Adrenal gland (tissue), 12 donors: Measurements from ENCODE around the gene BCAS2. TPM values are rescaled to one million over a fixed set of nuclear protein-coding genes. Genes with fewer than 3 reads are reported as not detected.

Experiments
- DNase-seq, 7 donors: peaks; one replicate each; pipeline ENCODE4 v3.0.0-alpha.2; 2019 to 2020
- H3K27ac ChIP-seq, 5 donors: fragments of 200-600 bp; sonication (generic) in 4 of 5; 1 replicate in 3 of 5; 2 replicates in 2 of 5; pipeline versions ENCODE4 v1.5.1 to v1.8.0; 2016 to 2020; ENCODE audit warnings: mild to moderate bottlenecking in 1 of 5
- H3K27me3 ChIP-seq: fragments of 200-600 bp; 2 replicates; pipeline ENCODE4 v1.8.0; 2021
- H3K36me3 ChIP-seq, 2 donors: fragments of 200-600 bp; replicated peaks in 1 of 2; 1 replicate in 1 of 2; 2 replicates in 1 of 2; pipeline versions ENCODE4 v1.5.1 to v1.8.0; 2018 to 2022
- H3K4me1 ChIP-seq, 2 donors: fragments of 200-600 bp; replicated peaks in 1 of 2; 1 replicate in 1 of 2; 2 replicates in 1 of 2; pipeline versions ENCODE4 v1.5.1 to v1.8.0; 2018 to 2021
- H3K4me3 ChIP-seq, 4 donors: fragments of 200-600 bp; sonication (generic) in 3 of 4; one replicate each; pipeline ENCODE4 v1.5.1; 2016 to 2018
- H3K9me3 ChIP-seq, 3 donors: fragments of 200-600 bp; sonication (generic) in 1 of 3; replicated peaks in 1 of 3; 1 replicate in 2 of 3; 2 replicates in 1 of 3; pipeline versions ENCODE4 v1.5.1 to v1.8.0; 2016 to 2021
- POLR2A ChIP-seq, 2 donors: fragments of 450-650 bp; IDR thresholded peaks; one replicate each; pipeline ENCODE4 v1.6.1; 2017; ENCODE audit warnings: antibody characterized with exemption in 2 of 2, mild to moderate bottlenecking in 2 of 2, moderate library complexity in 1 of 2
- WGBS, 4 donors: extraction: QIAGEN DNeasy Blood & Tissue Kit in 2 of 4; methylation state at CpG; one replicate each; pipeline versions ENCODE4 v1.1.5 to v1.1.7; 2013 to 2017; 5-methylcytosine and 5-hydroxymethylcytosine counted together
- intact Hi-C, 2 donors: fragments of 100-400 bp; cut with DNase I; formaldehyde crosslinking; loops; one replicate each; pipeline versions ENCODE4 v1.14.1 to v1.15.0; 2022 to 2023
- polyA plus RNA-seq, 3 donors: library from polyadenylated mRNA; stranded (reverse); fragments of 200-250 nt in 2 of 3; fragments of 350-450 nt in 1 of 3; fragmentation: Illumina TruSeq in 1 of 3; extraction: RNeasy Lipid Tissue Mini Kit (QIAGEN cat#74804) in 1 of 3; gene quantifications; one replicate each; pipeline ENCODE4 v1.2.3, GENCODE V29; 2013 to 2014
- total RNA-seq, 9 donors: library from RNA; depleted of rRNA in 4 of 9; stranded (reverse); fragments of >200 nt in 4 of 9; fragments of 120-200 nt in 1 of 9; fragmentation: NEBNext Ultra II Directional in 1 of 9; extraction: Animal tissue kit (Norgen Biotek cat#: 25700) in 1 of 9; gene quantifications; one replicate each; pipeline versions ENCODE4 v1.1.0 to v1.2.4, GENCODE V29; 2013 to 2023
- TF ChIP-seq, protein P1 (sequence below), 6 experiments: fragments of 450-650 bp in 4 of 6; fragments of 200-600 bp in 2 of 6; sonication (generic) in 1 of 6; IDR thresholded peaks; 1 replicate in 5 of 6; 2 replicates in 1 of 6; pipeline versions ENCODE4 v1.5.1 to v1.8.0; 2016 to 2021; ENCODE audit warnings: antibody characterized with exemption in 6 of 6, mild to moderate bottlenecking in 2 of 6, moderate library complexity in 1 of 6
- donor health status: healthy with polysubstance abuse.
- donor health status: Bipolar disorder and iron deficiency.
- donor health status: DM: yes; HTN: yes; CAD: no.
- donor health status: DM: no; HTN: no; CAD: no.
- donor health status: DM: no; HTN: no; CAD: no.
- donor health status: DM: yes; HTN: yes; CAD: no.

BCAS2 gene
- total and polyA plus RNA-seq, 12 donors, result 15.5 to 83.5 (median 34.2) TPM

DNA sequence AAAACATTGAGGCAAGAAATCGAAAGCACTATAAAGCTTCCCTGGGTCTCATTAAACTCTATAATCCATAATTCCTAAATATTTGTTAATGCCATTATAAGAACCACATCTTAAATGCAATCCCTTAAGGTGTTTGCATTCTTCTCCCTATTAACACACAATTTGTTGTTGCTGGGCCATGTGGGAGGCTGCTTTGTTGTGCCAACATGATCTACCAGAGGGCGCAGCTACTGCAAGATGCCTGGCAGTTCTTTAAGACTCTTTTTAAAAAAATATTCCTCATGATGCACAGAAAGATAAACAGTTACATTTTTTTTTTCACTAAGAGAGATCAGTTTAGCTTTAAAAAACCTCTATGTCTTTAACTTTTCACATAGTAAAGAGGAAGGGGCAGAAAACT, 39.0 kb upstream of the BCAS2 start:
- no peak for TF ChIP-seq POLR2A (IDR thresholded peaks at IDR 0.05)
- TF ChIP-seq, protein P1, sequence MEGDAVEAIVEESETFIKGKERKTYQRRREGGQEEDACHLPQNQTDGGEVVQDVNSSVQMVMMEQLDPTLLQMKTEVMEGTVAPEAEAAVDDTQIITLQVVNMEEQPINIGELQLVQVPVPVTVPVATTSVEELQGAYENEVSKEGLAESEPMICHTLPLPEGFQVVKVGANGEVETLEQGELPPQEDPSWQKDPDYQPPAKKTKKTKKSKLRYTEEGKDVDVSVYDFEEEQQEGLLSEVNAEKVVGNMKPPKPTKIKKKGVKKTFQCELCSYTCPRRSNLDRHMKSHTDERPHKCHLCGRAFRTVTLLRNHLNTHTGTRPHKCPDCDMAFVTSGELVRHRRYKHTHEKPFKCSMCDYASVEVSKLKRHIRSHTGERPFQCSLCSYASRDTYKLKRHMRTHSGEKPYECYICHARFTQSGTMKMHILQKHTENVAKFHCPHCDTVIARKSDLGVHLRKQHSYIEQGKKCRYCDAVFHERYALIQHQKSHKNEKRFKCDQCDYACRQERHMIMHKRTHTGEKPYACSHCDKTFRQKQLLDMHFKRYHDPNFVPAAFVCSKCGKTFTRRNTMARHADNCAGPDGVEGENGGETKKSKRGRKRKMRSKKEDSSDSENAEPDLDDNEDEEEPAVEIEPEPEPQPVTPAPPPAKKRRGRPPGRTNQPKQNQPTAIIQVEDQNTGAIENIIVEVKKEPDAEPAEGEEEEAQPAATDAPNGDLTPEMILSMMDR (IDR thresholded peaks at IDR 0.05), result no peak
- no peak overlapping the region for H3K27ac ChIP-seq
- H3K4me1 ChIP-seq, result no peaks in the 10 kb centered on the region
- intact Hi-C loops, result no loop called here
- H3K27me3 ChIP-seq, result no peaks in the 10 kb centered on the region
- H3K9me3 ChIP-seq, result no peaks in the 10 kb centered on the region
- no peak for DNase-seq
- no peaks in the 10 kb centered on the region for H3K36me3 ChIP-seq
- H3K4me3 ChIP-seq, result no peak overlapping the region
- WGBS, 4 donors, result 91 to 96% (median 94%) methylated on average over 2 of the region's 2 CpGs

DNA sequence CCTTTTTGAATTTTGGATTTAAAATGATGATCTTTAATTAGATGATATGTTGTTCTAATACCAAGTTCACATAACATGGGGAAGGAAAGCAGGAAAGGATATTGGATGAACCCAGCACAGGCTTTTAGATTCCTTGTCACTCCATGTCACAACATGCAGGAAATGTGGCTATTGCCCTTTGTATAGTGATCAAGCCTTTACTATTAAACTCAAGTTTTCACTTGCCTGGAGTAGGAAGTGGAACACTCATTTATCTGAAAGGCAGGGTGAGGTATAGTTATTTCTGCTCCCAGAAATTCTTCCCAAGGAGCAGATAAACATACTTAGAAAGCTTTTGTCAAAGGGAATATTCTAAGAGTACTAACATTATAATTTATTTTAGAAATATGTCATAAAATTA, 37.2 kb upstream of the BCAS2 start:
- intact Hi-C loops, result no loop called here
- Histone ChIP-seq H3K9me3 (no peaks in the 10 kb centered on the region), H3K27ac (no peak overlapping the region), H3K4me1 (no peaks in the 10 kb centered on the region), H3K27me3 (no peaks in the 10 kb centered on the region), H3K36me3 (no peaks in the 10 kb centered on the region), H3K4me3 (no peak overlapping the region)
- DNase-seq, result no peak
- TF ChIP-seq, protein P1 (IDR thresholded peaks at IDR 0.05), result no peak
- TF ChIP-seq POLR2A (IDR thresholded peaks at IDR 0.05), result no peak

DNA sequence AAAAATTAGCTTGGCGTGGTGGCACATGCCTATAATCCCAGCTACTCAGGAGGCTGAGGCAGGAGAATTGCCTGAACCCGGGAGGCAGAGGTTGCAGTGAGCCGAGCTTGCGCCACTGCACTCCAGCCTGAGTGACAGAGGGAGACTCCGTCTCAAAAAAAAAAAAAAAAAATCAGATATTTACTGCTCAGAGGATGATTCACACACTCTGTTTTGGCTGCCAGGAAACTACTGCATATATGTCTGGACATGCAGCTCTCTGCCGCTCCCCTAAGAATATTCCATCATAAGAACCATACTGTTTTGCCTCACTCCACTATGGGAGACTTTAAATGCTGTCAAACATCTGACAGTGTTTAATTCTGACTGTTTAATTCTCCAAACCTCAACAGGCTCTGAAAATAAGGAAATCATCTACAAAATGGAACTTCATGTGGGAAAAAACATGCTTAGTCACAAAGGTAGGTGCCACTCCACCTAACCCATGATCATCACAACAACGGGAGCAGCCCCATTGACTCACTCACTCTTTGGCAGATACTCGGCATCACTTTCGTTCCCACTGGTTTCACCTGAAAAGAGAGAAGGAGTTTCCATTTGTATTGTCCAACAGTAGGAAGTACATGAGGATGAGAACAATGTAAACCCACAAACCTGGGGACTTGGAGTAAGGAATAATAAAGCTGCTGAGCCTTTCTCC, 29.3 kb upstream of the BCAS2 start:
- WGBS, 4 donors, result 89 to 95% (median 91%) methylated on average over 9 of the region's 9 CpGs
- Histone ChIP-seq H3K4me3 (no peak overlapping the region), H3K9me3 (no peaks in the 10 kb centered on the region), H3K27me3 (no peaks in the 10 kb centered on the region), H3K36me3 (no peaks in the 10 kb centered on the region), H3K27ac (no peak overlapping the region), H3K4me1 (no peaks in the 10 kb centered on the region)
- intact Hi-C loops, result no loop called here
- no peak for DNase-seq
- no peak for TF ChIP-seq POLR2A (IDR thresholded peaks at IDR 0.05)
- TF ChIP-seq, protein P1 (IDR thresholded peaks at IDR 0.05), result no peak

DNA sequence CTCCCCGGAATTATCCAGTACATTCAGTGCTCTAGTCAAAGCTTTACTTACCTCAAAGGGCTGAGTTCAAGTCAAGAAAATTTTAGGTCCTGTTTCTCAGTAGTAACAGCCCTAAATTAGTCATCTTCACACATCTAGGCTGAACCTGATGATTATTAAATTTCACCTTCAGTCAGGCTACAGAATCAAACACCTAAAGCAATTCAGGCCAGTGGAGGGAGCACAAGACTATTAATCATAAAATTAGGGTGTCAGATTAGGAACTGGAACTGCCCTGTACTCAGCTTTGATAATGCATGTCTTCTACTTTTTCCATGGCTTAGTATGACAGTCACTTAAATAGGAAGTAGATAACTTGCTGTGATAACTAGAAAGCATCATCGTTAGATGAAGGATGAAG, 28.4 kb upstream of the BCAS2 start:
- no peaks in the 10 kb centered on the region for H3K27me3 ChIP-seq
- H3K36me3 ChIP-seq, result no peaks in the 10 kb centered on the region
- 87 to 90% (median 89%) methylated on average over 2 of the region's 2 CpGs for WGBS, 4 donors
- no peaks in the 10 kb centered on the region for H3K4me1 ChIP-seq
- intact Hi-C loops, result no loop called here
- no peak overlapping the region for H3K27ac ChIP-seq
- no peak overlapping the region for H3K4me3 ChIP-seq
- no peak for DNase-seq
- TF ChIP-seq POLR2A (IDR thresholded peaks at IDR 0.05), result no peak
- TF ChIP-seq, protein P1 (IDR thresholded peaks at IDR 0.05), result no peak
- H3K9me3 ChIP-seq, result no peaks in the 10 kb centered on the region
